ENCODE measurements around the gene DLX3. TPM values are rescaled to one million over a fixed set of nuclear protein-coding genes. Genes with fewer than 3 reads are reported as not detected.

Gene DLX3
- polyA plus RNA-seq, 1 of the 3 experiments (the other 2 are of a cell fraction), result not detected

DNA sequence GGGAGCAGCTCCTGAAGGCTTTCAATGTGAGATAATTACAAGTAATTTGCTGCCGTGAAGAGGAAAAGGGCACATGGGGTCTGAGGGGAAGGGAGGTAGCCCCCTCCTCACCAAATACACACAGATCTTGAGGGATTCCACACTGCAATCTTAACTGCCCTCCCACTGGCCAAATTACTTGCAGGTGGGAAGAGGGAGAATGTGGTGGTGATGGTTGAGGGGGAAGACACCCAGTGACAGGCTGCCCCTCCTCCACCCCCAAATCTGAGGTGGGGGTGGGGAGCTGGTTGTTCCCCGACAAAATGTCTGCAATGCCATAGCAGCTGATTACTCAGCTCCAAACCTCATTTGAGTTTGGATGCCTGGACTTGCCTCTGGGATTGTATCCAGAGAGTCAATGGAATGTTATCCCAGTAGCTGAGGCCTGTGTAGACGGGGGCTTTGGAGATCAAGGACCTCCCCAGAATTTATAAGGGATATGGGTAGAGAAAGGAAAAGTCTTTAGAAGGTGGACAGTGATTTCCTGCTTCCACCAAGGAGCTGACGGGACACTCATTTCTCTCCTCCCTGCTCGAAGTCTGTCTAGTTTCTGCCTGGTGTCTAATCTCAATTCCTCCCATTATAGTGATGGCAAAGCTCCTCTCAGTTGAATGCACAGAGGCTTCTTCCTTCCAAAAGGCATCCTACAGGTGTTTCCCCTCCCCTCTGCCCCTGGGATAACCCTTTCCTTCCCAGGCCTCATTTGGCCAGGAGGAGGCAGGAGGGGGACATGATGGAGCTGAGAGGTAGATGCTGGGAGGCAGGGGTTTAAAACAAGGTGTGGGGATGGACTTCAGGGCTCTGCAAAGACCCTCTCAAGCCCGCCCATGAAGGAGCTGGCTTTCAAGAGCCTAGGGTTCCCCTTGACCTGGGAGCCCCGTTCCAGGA is 17.3 kb downstream of the DLX3 start:
- H3K79me2 ChIP-seq (ENCODE audit: insufficient read depth), result no peaks in the 10 kb centered on the region
- H3K4me3 ChIP-seq (ENCODE audit: low read depth in 2 of 2, low read length in 1 of 2), result no peak overlapping the region
- DNase-seq, result no peak
- H3K9me3 ChIP-seq, result no peaks in the 10 kb centered on the region
- ChIA-PET POLR2A (interaction anchor here (1.2 kb wide), 1 partner anchor 11 kb away, joined by 3 read pairs; no protein-coding TSS in a partner anchor), CTCF (interaction anchor here (1.1 to 55.0 kb wide), 10 partner anchors 11 to 117 kb away, joined by 3 to 1225 read pairs (median 4); partner anchors contain the start of gene DLX3)
- no peaks in the 10 kb centered on the region; the same call in 1 of the 2 replicates for H4K20me1 ChIP-seq (ENCODE audit: insufficient read depth)
- no peaks in the 10 kb centered on the region for H3K36me3 ChIP-seq (replicated peaks in 1 of 2; ENCODE audit: control insufficient read depth in 1 of 2, insufficient read depth in 2 of 2, low read length in 1 of 2)
- H2AFZ ChIP-seq (ENCODE audit: low read depth), result no peak overlapping the region
- no peak overlapping the region for H3K9ac ChIP-seq
- H3K9me2 ChIP-seq, result no peaks in the 10 kb centered on the region
- WGBS (ENCODE audit: low lambda C conversion rate), result 32% methylated on average over 7 of the region's 7 CpGs
- TF ChIP-seq RAD21 (IDR thresholded peaks at IDR 0.05; ENCODE audit: low read length) (no peak), TAF1 (IDR thresholded peaks at IDR 0.05; ENCODE audit: borderline replicate concordance, low read depth, low read length) (no peak), YY1 (IDR thresholded peaks at IDR 0.05; ENCODE audit: low read depth) (no peak), TCF12 (IDR thresholded peaks at IDR 0.05) (no peak), SIN3A (IDR thresholded peaks at IDR 0.05; ENCODE audit: borderline replicate concordance, low read depth, low read length) (no peak), NFIC (IDR thresholded peaks at IDR 0.05; ENCODE audit: borderline replicate concordance) (no peak), EZH2phosphoT487 (IDR thresholded peaks at IDR 0.05; ENCODE audit: borderline replicate concordance, low read depth) (no peak), GATA2 (CRISPR knock-in tag; IDR thresholded peaks at IDR 0.05) (no peak)
- TF ChIP-seq, protein P1, sequence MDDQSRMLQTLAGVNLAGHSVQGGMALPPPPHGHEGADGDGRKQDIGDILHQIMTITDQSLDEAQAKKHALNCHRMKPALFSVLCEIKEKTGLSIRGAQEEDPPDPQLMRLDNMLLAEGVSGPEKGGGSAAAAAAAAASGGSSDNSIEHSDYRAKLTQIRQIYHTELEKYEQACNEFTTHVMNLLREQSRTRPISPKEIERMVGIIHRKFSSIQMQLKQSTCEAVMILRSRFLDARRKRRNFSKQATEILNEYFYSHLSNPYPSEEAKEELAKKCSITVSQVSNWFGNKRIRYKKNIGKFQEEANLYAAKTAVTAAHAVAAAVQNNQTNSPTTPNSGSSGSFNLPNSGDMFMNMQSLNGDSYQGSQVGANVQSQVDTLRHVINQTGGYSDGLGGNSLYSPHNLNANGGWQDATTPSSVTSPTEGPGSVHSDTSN (IDR thresholded peaks at IDR 0.05), result no peak
- TF ChIP-seq, protein P2, sequence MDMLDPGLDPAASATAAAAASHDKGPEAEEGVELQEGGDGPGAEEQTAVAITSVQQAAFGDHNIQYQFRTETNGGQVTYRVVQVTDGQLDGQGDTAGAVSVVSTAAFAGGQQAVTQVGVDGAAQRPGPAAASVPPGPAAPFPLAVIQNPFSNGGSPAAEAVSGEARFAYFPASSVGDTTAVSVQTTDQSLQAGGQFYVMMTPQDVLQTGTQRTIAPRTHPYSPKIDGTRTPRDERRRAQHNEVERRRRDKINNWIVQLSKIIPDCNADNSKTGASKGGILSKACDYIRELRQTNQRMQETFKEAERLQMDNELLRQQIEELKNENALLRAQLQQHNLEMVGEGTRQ (IDR thresholded peaks at IDR 0.05; ENCODE audit: borderline replicate concordance, low read depth, low read length), result no peak
- TF ChIP-seq, protein P3, sequence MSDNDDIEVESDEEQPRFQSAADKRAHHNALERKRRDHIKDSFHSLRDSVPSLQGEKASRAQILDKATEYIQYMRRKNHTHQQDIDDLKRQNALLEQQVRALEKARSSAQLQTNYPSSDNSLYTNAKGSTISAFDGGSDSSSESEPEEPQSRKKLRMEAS (IDR thresholded peaks at IDR 0.05; ENCODE audit: low read depth), result no peak
- TF ChIP-seq, protein P4, sequence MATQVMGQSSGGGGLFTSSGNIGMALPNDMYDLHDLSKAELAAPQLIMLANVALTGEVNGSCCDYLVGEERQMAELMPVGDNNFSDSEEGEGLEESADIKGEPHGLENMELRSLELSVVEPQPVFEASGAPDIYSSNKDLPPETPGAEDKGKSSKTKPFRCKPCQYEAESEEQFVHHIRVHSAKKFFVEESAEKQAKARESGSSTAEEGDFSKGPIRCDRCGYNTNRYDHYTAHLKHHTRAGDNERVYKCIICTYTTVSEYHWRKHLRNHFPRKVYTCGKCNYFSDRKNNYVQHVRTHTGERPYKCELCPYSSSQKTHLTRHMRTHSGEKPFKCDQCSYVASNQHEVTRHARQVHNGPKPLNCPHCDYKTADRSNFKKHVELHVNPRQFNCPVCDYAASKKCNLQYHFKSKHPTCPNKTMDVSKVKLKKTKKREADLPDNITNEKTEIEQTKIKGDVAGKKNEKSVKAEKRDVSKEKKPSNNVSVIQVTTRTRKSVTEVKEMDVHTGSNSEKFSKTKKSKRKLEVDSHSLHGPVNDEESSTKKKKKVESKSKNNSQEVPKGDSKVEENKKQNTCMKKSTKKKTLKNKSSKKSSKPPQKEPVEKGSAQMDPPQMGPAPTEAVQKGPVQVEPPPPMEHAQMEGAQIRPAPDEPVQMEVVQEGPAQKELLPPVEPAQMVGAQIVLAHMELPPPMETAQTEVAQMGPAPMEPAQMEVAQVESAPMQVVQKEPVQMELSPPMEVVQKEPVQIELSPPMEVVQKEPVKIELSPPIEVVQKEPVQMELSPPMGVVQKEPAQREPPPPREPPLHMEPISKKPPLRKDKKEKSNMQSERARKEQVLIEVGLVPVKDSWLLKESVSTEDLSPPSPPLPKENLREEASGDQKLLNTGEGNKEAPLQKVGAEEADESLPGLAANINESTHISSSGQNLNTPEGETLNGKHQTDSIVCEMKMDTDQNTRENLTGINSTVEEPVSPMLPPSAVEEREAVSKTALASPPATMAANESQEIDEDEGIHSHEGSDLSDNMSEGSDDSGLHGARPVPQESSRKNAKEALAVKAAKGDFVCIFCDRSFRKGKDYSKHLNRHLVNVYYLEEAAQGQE (IDR thresholded peaks at IDR 0.05; ENCODE audit: low read depth, low read length), result no peak
- peaks cover 89% of the 10 kb centered on the region for H3K27me3 ChIP-seq (ENCODE audit: insufficient read depth)
- no peaks in the 10 kb centered on the region for H3K4me1 ChIP-seq (ENCODE audit: control insufficient read depth in 1 of 2, insufficient read depth in 2 of 2, low read depth in 1 of 2, low read length in 1 of 2)
- no peak overlapping the region for H3K4me2 ChIP-seq
- H3K27ac ChIP-seq (ENCODE audit: low read depth in 2 of 2, low read length in 1 of 2), result no peak overlapping the region
- no peaks in the 10 kb centered on the region for H3F3A ChIP-seq (replicated peaks; ENCODE audit: insufficient read depth)
